ENCODE results near the gene FAM174B.

DNA sequence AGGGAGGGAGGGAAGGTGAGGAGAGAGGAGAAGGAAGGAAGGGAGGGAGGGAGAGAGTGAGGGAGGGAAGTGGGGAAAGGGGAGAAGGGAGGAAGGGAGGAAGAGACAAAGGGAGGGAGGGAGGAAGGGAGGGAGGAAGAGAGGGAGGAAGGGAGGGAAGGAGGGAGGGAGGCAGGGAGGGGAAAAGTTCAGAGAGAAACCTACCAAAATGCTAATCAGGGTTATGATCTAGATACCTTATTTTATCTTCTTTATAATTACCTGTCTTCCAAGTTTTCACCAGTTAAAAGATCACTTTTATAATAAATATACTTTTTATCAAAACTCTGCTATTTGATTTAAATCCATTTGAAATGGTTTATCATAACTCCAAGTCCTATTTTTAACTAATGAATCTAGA lies 44.4 kb downstream of the FAM174B start:
- no peak for TF ChIP-seq NR2F2 (IDR thresholded peaks at IDR 0.05)
- TF ChIP-seq HNF4G (IDR thresholded peaks at IDR 0.05): no peak
- TF ChIP-seq YY1 (IDR thresholded peaks at IDR 0.05): no peak
- TF ChIP-seq, protein P1, sequence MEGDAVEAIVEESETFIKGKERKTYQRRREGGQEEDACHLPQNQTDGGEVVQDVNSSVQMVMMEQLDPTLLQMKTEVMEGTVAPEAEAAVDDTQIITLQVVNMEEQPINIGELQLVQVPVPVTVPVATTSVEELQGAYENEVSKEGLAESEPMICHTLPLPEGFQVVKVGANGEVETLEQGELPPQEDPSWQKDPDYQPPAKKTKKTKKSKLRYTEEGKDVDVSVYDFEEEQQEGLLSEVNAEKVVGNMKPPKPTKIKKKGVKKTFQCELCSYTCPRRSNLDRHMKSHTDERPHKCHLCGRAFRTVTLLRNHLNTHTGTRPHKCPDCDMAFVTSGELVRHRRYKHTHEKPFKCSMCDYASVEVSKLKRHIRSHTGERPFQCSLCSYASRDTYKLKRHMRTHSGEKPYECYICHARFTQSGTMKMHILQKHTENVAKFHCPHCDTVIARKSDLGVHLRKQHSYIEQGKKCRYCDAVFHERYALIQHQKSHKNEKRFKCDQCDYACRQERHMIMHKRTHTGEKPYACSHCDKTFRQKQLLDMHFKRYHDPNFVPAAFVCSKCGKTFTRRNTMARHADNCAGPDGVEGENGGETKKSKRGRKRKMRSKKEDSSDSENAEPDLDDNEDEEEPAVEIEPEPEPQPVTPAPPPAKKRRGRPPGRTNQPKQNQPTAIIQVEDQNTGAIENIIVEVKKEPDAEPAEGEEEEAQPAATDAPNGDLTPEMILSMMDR (IDR thresholded peaks at IDR 0.05; ENCODE audit: low read depth, low read length, missing input control): no peak
- no peak for TF ChIP-seq TAF1 (conservative IDR thresholded peaks at IDR 0.05)

All from liver (tissue), 3 donors.